ENCODE results near the gene TAGLN3. TPM values are rescaled to one million over a fixed set of nuclear protein-coding genes. Genes with fewer than 3 reads are reported as not detected.

TAGLN3 gene
- total and polyA plus RNA-seq, 2 of the 13 experiments (the other 11 are each of a cell fraction or from before 2014, with no cell fraction given) = 0.51 to 0.91 TPM

DNA sequence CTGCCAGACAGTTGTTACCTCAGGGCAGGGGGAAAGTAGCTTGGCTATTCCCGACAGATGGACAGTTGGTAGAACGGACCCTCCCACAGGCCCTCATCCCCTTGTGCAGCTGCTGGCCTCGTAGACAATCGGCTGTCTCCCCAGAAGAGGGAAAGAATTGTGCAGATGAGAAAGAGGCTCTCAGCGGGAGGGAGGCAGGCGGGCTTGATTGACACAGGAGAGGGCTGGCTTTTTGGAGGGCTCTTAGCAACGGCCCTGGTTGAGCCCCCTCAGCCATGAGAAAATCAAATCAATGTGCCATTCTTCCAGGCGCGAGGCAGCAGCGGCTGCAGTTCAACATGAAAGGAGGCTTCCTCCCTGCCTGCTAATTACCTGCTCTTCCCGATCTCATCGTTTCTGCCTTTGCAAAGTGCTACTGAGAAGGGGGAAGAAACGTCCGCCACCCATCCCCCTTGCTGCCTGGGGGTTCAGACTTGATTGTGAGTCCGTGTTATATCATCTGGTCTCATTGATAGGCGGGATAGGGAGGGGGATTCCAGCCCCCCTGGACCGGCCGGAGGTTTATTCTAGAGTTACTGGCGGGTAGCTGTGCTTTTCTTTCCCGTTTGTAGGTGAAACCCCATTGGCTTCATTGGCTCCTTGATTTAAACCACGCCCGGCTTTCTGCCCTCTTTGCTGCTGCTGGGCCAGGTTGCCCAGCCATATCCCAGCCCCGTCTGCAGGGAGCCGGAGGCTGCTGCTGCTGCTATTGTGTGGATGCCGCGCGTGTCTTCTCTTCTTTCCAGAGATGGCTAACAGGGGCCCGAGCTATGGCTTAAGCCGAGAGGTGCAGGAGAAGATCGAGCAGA is at the start of gene TAGLN3 (continued):
- TF ChIP-seq, protein P1, sequence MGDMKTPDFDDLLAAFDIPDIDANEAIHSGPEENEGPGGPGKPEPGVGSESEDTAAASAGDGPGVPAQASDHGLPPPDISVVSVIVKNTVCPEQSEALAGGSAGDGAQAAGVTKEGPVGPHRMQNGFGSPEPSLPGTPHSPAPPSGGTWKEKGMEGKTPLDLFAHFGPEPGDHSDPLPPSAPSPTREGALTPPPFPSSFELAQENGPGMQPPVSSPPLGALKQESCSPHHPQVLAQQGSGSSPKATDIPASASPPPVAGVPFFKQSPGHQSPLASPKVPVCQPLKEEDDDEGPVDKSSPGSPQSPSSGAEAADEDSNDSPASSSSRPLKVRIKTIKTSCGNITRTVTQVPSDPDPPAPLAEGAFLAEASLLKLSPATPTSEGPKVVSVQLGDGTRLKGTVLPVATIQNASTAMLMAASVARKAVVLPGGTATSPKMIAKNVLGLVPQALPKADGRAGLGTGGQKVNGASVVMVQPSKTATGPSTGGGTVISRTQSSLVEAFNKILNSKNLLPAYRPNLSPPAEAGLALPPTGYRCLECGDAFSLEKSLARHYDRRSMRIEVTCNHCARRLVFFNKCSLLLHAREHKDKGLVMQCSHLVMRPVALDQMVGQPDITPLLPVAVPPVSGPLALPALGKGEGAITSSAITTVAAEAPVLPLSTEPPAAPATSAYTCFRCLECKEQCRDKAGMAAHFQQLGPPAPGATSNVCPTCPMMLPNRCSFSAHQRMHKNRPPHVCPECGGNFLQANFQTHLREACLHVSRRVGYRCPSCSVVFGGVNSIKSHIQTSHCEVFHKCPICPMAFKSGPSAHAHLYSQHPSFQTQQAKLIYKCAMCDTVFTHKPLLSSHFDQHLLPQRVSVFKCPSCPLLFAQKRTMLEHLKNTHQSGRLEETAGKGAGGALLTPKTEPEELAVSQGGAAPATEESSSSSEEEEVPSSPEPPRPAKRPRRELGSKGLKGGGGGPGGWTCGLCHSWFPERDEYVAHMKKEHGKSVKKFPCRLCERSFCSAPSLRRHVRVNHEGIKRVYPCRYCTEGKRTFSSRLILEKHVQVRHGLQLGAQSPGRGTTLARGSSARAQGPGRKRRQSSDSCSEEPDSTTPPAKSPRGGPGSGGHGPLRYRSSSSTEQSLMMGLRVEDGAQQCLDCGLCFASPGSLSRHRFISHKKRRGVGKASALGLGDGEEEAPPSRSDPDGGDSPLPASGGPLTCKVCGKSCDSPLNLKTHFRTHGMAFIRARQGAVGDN (CRISPR knock-in tag; IDR thresholded peaks at IDR 0.05) = 0 out of 2 replicates have a peak, but pooled peaks have one; percentile 15
- no peak for TF ChIP-seq ZFP41 (CRISPR knock-in tag; IDR thresholded peaks at IDR 0.05; ENCODE audit: borderline replicate concordance)
- TF ChIP-seq YEATS4 (CRISPR knock-in tag; IDR thresholded peaks at IDR 0.05; ENCODE audit: borderline replicate concordance) = no peak
- TF ChIP-seq ZNF670 (CRISPR knock-in tag; IDR thresholded peaks at IDR 0.05; ENCODE audit: borderline replicate concordance) = no peak
- TF ChIP-seq, protein P2, sequence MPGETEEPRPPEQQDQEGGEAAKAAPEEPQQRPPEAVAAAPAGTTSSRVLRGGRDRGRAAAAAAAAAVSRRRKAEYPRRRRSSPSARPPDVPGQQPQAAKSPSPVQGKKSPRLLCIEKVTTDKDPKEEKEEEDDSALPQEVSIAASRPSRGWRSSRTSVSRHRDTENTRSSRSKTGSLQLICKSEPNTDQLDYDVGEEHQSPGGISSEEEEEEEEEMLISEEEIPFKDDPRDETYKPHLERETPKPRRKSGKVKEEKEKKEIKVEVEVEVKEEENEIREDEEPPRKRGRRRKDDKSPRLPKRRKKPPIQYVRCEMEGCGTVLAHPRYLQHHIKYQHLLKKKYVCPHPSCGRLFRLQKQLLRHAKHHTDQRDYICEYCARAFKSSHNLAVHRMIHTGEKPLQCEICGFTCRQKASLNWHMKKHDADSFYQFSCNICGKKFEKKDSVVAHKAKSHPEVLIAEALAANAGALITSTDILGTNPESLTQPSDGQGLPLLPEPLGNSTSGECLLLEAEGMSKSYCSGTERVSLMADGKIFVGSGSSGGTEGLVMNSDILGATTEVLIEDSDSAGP (CRISPR knock-in tag; IDR thresholded peaks at IDR 0.05; ENCODE audit: borderline replicate concordance) = no peak
- TF ChIP-seq ZNF558 (CRISPR knock-in tag; IDR thresholded peaks at IDR 0.05; ENCODE audit: borderline replicate concordance) = no peak
- TF ChIP-seq, protein P3, sequence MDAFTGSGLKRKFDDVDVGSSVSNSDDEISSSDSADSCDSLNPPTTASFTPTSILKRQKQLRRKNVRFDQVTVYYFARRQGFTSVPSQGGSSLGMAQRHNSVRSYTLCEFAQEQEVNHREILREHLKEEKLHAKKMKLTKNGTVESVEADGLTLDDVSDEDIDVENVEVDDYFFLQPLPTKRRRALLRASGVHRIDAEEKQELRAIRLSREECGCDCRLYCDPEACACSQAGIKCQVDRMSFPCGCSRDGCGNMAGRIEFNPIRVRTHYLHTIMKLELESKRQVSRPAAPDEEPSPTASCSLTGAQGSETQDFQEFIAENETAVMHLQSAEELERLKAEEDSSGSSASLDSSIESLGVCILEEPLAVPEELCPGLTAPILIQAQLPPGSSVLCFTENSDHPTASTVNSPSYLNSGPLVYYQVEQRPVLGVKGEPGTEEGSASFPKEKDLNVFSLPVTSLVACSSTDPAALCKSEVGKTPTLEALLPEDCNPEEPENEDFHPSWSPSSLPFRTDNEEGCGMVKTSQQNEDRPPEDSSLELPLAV (CRISPR knock-in tag; conservative IDR thresholded peaks at IDR 0.05; ENCODE audit: low read depth) = no peak
- no peak for TF ChIP-seq MIER3 (CRISPR knock-in tag; IDR thresholded peaks at IDR 0.05; ENCODE audit: borderline replicate concordance)
- 0 out of 2 replicates have a peak, but pooled peaks have one; percentile 19 for TF ChIP-seq ZNF292 (CRISPR knock-in tag; IDR thresholded peaks at IDR 0.05; ENCODE audit: borderline replicate concordance, low read depth)
- no peak for TF ChIP-seq ISX (CRISPR knock-in tag; conservative IDR thresholded peaks at IDR 0.05)
- TF ChIP-seq GABPA (IDR thresholded peaks at IDR 0.05; ENCODE audit: low read depth, low read length) = no peak
- no peak for TF ChIP-seq GABPA (CRISPR knock-in tag; IDR thresholded peaks at IDR 0.05; ENCODE audit: low read depth)
- TF ChIP-seq SPEN (CRISPR knock-in tag; IDR thresholded peaks at IDR 0.05; ENCODE audit: low read depth) = no peak
- TF ChIP-seq, protein P4, sequence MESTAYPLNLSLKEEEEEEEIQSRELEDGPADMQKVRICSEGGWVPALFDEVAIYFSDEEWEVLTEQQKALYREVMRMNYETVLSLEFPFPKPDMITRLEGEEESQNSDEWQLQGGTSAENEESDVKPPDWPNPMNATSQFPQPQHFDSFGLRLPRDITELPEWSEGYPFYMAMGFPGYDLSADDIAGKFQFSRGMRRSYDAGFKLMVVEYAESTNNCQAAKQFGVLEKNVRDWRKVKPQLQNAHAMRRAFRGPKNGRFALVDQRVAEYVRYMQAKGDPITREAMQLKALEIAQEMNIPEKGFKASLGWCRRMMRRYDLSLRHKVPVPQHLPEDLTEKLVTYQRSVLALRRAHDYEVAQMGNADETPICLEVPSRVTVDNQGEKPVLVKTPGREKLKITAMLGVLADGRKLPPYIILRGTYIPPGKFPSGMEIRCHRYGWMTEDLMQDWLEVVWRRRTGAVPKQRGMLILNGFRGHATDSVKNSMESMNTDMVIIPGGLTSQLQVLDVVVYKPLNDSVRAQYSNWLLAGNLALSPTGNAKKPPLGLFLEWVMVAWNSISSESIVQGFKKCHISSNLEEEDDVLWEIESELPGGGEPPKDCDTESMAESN (CRISPR knock-in tag; conservative IDR thresholded peaks at IDR 0.05) = 0 out of 2 replicates have a peak, but pooled peaks have one; percentile 21
- TF ChIP-seq FOXK2 (IDR thresholded peaks at IDR 0.05) = no peak
- no peak for TF ChIP-seq ZNF788 (CRISPR knock-in tag; IDR thresholded peaks at IDR 0.05; ENCODE audit: borderline replicate concordance)
- TF ChIP-seq CHD4 (IDR thresholded peaks at IDR 0.05; ENCODE audit: borderline replicate concordance, low read length) = no peak
- TF ChIP-seq SRY (CRISPR knock-in tag; IDR thresholded peaks at IDR 0.05) = no peak
- no peak for TF ChIP-seq SNAPC2 (CRISPR knock-in tag; IDR thresholded peaks at IDR 0.05)
- TF ChIP-seq ZNF343 (CRISPR knock-in tag; IDR thresholded peaks at IDR 0.05) = no peak
